ENCODE measurements around the gene CACNA1A.

DNA sequence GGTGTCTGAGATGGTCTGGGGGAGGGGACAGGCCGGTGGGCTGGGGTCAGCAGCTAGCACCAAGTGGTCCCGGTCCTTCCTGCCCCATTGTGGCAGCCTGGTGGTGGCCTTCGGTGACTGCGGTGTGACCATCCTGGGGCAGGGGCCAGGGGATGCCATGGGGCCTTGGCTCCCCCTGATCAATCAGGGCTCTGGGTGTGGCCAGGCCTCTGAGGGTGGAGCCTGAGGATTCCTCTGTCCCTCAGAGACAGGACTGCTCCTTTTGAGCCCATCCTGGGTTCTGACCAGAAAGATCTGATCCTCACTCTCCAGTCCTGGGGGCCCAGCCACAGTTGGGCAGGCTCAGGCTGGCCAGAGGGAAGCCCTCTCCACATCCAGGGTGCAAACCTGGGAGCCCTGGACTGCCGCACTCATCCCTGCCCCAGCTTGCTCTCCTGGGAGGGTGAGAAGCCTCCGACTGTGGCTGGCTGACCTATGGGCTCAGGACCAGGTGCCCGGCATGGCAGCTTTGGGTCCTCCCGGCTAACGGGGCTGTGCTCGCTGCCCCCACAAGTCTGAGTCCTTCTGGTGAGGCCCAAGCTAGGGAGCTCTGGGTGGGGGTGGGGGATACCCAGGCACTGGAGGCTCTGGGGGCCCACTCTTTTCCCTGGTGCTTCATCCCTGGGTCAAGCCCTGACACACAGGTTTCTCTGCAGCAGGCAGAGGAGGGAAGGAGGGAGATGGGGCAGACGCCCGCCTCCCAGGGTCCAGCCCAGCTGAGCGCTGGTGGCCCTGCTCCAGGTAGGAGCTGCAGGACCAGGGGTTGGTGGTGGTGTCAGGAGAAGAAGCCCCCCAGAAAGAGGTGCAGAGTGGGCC, 296.6 kb downstream of the CACNA1A start:
- no peak for TF ChIP-seq TAF1 (IDR thresholded peaks at IDR 0.05; ENCODE audit: borderline replicate concordance, low read depth, low read length)
- TF ChIP-seq POLR2A (IDR thresholded peaks at IDR 0.05; ENCODE audit: low read depth, low read length) = no peak
